Measurements from ENCODE around the gene KCNJ14. TPM values are rescaled to one million over a fixed set of nuclear protein-coding genes. Genes with fewer than 3 reads are reported as not detected.

Gene KCNJ14
- total RNA-seq, 1 experiment from 2014 or later, result 3.6 TPM

GRCh38 chr19:48470856-48471255 lies 15.5 kb downstream of the KCNJ14 start:
- TF ChIP-seq CTCF (IDR thresholded peaks at IDR 0.05; ENCODE audit: insufficient read depth in 1 of 2, low read depth in 1 of 2, low read length in 1 of 2, severe bottlenecking in 1 of 2, unreplicated experiment in 1 of 2), result no peak
- BruUV-seq (replicated peaks), result no TSS peak
- H3K36me3 Mint-ChIP-seq (ENCODE audit: insufficient read depth, unreplicated experiment), result peaks cover 87% of the 10 kb centered on the region
- peak overlapping the region; percentile 93 for H3K4me3 Mint-ChIP-seq (ENCODE audit: unreplicated experiment)
- ChIA-PET CTCF (interaction anchor here (0.6 kb wide), 1 partner anchor 10 kb away, joined by 3 read pairs; no protein-coding TSS in a partner anchor), POLR2A (interaction anchor here (1.6 to 2.0 kb wide), 2 partner anchors 23 to 25 kb away, joined by 5 to 6 read pairs; partner anchors contain the start of gene GRWD1)
- H3K4me1 Mint-ChIP-seq (ENCODE audit: low read depth, unreplicated experiment), result peaks cover 13% of the 10 kb centered on the region
- Histone ChIP-seq H3K4me3 (ENCODE audit: low read depth, low read length) (no peak overlapping the region), H3K36me3 (ENCODE audit: control insufficient read depth, insufficient read depth, low read length) (peaks cover 9% of the 10 kb centered on the region), H3K27me3 (replicated peaks; ENCODE audit: control insufficient read depth, insufficient read depth, low read length) (no peaks in the 10 kb centered on the region), H3K4me1 (peaks cover 11% of the 10 kb centered on the region; the same call in 1 of the 2 replicates), H3K9me3 (no peaks in the 10 kb centered on the region)
- no peaks in the 10 kb centered on the region for H3K9me3 Mint-ChIP-seq (ENCODE audit: unreplicated experiment)
- H3K27ac Mint-ChIP-seq (ENCODE audit: unreplicated experiment), result no peak overlapping the region
- no peak for DNase-seq
- no peaks in the 10 kb centered on the region for H3K27me3 Mint-ChIP-seq (ENCODE audit: insufficient read depth, unreplicated experiment)
- intact Hi-C loops (cut with micrococcal nuclease; ENCODE audit: unreplicated experiment), result no loop called here

- DNase-seq, result no peak
- Mint-ChIP-seq H3K4me1 (ENCODE audit: low read depth, unreplicated experiment) (peaks cover 13% of the 10 kb centered on the region), H3K27ac (ENCODE audit: unreplicated experiment) (peak overlapping the region; percentile 56), H3K36me3 (ENCODE audit: insufficient read depth, unreplicated experiment) (peaks cover 89% of the 10 kb centered on the region), H3K9me3 (ENCODE audit: unreplicated experiment) (no peaks in the 10 kb centered on the region), H3K27me3 (ENCODE audit: insufficient read depth, unreplicated experiment) (no peaks in the 10 kb centered on the region), H3K4me3 (ENCODE audit: unreplicated experiment) (no peak overlapping the region)
- intact Hi-C loops (cut with micrococcal nuclease; ENCODE audit: unreplicated experiment), result no loop called here
- H3K9me3 ChIP-seq, result no peaks in the 10 kb centered on the region
- H3K4me3 ChIP-seq (ENCODE audit: low read depth, low read length), result no peak overlapping the region
- POLR2A ChIA-PET, result no interaction called here
- TF ChIP-seq CTCF (IDR thresholded peaks at IDR 0.05; ENCODE audit: insufficient read depth in 1 of 2, low read depth in 1 of 2, low read length in 1 of 2, severe bottlenecking in 1 of 2, unreplicated experiment in 1 of 2), result no peak
- no TSS peak for BruUV-seq (replicated peaks)
- CTCF ChIA-PET, result no interaction called here
- peaks cover 9% of the 10 kb centered on the region for H3K36me3 ChIP-seq (ENCODE audit: control insufficient read depth, insufficient read depth, low read length)
- H3K4me1 ChIP-seq, result peaks cover 11% of the 10 kb centered on the region; the same call in 1 of the 2 replicates
- no peaks in the 10 kb centered on the region for H3K27me3 ChIP-seq (replicated peaks; ENCODE audit: control insufficient read depth, insufficient read depth, low read length)
Observed at GRCh38 chr19:48471836-48472235, 16.5 kb downstream of the KCNJ14 start.

GRCh38 chr19:48473161-48473966 lies 18.0 kb downstream of the KCNJ14 start:
- no peak for TF ChIP-seq CTCF (IDR thresholded peaks at IDR 0.05; ENCODE audit: insufficient read depth in 1 of 2, low read depth in 1 of 2, low read length in 1 of 2, severe bottlenecking in 1 of 2, unreplicated experiment in 1 of 2)
- peaks cover 7% of the 10 kb centered on the region for H3K4me1 Mint-ChIP-seq (ENCODE audit: low read depth, unreplicated experiment)
- CTCF ChIA-PET, result no interaction called here
- no peaks in the 10 kb centered on the region for H3K27me3 ChIP-seq (replicated peaks; ENCODE audit: control insufficient read depth, insufficient read depth, low read length)
- intact Hi-C loops (cut with micrococcal nuclease; ENCODE audit: unreplicated experiment), result no loop called here
- no peaks in the 10 kb centered on the region for H3K9me3 ChIP-seq
- BruUV-seq (replicated peaks), result no TSS peak
- H3K36me3 ChIP-seq (ENCODE audit: control insufficient read depth, insufficient read depth, low read length), result peaks cover 9% of the 10 kb centered on the region
- POLR2A ChIA-PET, result no interaction called here
- H3K4me3 Mint-ChIP-seq (ENCODE audit: unreplicated experiment), result no peak overlapping the region
- no peaks in the 10 kb centered on the region for H3K27me3 Mint-ChIP-seq (ENCODE audit: insufficient read depth, unreplicated experiment)
- no peak overlapping the region for H3K4me3 ChIP-seq (ENCODE audit: low read depth, low read length)
- H3K9me3 Mint-ChIP-seq (ENCODE audit: unreplicated experiment), result no peaks in the 10 kb centered on the region
- peaks cover 86% of the 10 kb centered on the region for H3K36me3 Mint-ChIP-seq (ENCODE audit: insufficient read depth, unreplicated experiment)
- peaks cover 11% of the 10 kb centered on the region; the same call in 1 of the 2 replicates for H3K4me1 ChIP-seq
- DNase-seq, result peak; percentile 52 to 68
- H3K27ac Mint-ChIP-seq (ENCODE audit: unreplicated experiment), result peak overlapping the region; percentile 56
